ENCODE results near the gene ZNF521.
A peak's percentile ranks its signal among the peaks of the same experiment; 100 is the strongest.

ZNF521 gene

DNA sequence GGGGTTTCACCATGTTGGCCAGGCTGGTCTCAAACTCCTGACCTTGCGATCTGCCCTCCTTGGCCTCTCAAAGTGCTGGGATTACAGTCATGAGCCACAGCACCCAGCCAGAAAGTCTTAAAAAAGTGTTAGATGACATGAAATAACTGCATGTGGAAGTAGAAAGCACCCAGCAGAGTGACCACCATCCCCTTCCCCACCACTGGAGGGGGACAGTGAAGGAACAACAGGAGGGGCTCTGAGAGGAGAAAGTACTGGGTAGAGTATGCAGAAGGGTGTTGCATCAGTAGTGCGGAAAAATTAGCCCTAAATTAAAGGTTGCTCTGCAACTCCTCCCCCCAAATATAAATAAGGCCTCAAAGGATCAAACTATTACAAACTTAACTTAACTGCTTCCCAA lies 230.5 kb downstream of the ZNF521 start:
- DNase-seq (ENCODE audit: low read depth in 2 of 2), result no peak
- H3K4me3 ChIP-seq (replicated peaks in 1 of 2; ENCODE audit: low read depth in 2 of 2, low read length in 2 of 2), result no peak overlapping the region
- no peak for TF ChIP-seq CTCF (IDR thresholded peaks at IDR 0.05; ENCODE audit: low read depth, low read length)

DNA sequence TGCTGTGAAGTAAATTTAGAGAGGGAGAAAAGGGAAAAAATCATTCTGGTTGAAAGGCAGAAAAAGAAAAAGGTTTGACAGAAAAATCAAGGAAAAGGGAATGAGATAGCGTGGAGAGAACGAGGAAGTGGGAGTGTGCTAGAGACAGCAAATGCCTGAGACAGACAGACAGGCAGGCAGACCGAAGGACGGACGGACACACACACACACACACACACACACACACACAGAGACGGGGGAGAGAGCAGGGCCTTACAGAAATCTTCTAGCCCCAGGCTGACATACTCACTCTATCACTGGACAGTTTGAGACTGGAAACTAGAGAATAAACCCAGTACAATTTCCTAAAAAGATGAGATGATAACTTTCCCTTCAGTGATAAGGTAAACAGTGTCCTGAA lies 238.4 kb downstream of the ZNF521 start:
- no peak overlapping the region for H3K4me3 ChIP-seq (replicated peaks in 1 of 2; ENCODE audit: low read depth in 2 of 2, low read length in 2 of 2)
- no peak for TF ChIP-seq CTCF (IDR thresholded peaks at IDR 0.05; ENCODE audit: low read depth, low read length)
- DNase-seq (ENCODE audit: low read depth in 2 of 2), result no peak

DNA sequence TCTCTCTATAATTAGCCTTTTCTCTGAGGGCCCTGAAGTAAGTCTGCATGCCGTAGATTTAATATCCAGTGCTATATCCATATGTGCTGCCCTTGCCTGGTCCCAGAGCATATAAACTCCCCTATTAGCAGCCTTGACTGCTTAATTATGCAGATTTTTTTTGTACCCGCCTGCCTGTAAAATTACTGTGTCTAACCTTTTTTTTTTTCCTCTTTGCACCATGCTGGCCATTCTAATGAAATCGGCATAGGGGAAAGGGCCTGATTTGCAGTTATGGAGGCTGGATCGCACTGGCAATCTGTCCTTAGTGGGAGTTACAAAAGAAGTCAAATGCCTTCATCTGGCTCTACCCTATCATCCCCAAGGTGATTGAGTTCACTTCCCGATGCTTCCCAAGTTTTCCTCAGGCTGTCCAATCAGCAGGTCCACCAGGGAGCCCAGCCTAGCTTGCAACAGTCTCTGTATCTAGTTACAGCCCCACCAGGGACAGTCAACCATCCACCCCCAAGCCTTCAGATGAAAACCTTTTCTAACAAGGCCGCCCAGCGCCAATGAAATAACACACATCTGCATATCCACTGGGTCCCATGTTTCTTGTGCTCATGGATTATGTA lies 239.0 kb downstream of the ZNF521 start:
- TF ChIP-seq CTCF (IDR thresholded peaks at IDR 0.05; ENCODE audit: low read depth, low read length), result no peak
- H3K4me3 ChIP-seq (replicated peaks in 1 of 2; ENCODE audit: low read depth in 2 of 2, low read length in 2 of 2), result no peak overlapping the region
- no peak for DNase-seq (ENCODE audit: low read depth in 2 of 2)

DNA sequence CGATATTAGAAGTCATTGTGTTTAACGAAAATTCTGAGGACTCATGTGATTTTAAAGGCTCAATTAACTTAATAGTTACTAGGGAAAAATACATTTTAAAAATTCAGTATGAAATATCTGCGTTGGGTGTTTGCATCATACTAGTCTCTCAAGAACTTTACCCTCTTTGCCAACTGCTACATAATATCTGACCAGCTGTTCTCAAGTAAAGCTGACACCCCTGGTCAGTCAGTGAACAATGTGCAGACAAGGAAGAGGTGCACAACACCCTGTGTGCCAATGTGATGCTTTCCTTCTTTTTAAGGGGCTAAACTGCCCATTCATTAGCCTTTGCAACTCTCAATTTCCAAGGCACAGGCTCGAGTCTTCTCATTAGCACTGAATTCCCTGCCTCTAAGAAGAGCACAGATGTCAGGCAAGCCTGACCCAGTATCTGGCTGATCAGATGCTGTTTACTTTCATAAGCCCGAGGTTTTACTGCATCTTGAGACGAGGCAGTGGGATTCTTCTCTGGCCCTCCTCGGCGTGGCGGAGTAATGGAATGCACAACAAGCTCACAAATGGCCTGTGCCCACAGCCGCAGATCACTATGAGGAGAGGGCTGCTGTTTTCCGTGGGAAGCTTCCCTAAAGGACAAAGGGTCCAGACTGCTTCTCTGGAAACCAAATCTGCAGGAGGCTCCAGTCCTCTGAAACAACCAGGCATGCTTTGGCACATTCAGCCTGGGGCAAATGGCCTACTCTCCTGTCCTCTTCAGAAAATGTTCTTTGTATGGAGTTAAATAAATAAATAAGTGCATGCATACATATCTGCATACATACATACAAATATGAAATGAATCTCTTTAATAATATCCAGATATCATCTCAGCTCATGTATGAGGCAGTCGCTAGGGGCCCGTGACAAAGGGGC lies 240.3 kb downstream of the ZNF521 start:
- no peak for DNase-seq (ENCODE audit: low read depth in 2 of 2)

DNA sequence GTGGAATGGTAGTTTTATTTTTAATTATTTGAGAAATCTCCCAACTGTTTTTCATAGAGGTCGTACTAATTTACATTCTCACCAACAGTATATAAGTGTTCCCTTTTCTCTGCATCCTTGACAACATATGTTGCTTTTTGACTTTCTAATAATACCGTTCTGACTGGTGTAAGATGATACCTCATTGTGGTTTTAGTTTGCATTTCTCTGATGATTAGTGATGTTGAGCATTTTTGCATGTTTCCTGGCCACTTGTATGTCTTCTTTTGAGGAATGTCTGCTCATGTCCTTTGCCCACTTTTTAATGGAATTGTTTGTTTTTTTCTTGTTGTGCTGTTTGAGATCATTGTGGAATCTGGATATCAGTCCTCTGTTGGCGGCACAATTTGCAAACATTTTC lies 242.5 kb downstream of the ZNF521 start:
- H3K4me3 ChIP-seq (replicated peaks in 1 of 2; ENCODE audit: low read depth in 2 of 2, low read length in 2 of 2), result no peak overlapping the region
- DNase-seq (ENCODE audit: low read depth in 2 of 2), result peak in 1 of 2 donors; percentile 11
- no peak for TF ChIP-seq CTCF (IDR thresholded peaks at IDR 0.05; ENCODE audit: low read depth, low read length)

More for the DNA sequence above, 240.3 kb downstream of the ZNF521 start:
- no peak for TF ChIP-seq CTCF (IDR thresholded peaks at IDR 0.05; ENCODE audit: low read depth, low read length)
- no peak overlapping the region for H3K4me3 ChIP-seq (replicated peaks in 1 of 2; ENCODE audit: low read depth in 2 of 2, low read length in 2 of 2)

DNA sequence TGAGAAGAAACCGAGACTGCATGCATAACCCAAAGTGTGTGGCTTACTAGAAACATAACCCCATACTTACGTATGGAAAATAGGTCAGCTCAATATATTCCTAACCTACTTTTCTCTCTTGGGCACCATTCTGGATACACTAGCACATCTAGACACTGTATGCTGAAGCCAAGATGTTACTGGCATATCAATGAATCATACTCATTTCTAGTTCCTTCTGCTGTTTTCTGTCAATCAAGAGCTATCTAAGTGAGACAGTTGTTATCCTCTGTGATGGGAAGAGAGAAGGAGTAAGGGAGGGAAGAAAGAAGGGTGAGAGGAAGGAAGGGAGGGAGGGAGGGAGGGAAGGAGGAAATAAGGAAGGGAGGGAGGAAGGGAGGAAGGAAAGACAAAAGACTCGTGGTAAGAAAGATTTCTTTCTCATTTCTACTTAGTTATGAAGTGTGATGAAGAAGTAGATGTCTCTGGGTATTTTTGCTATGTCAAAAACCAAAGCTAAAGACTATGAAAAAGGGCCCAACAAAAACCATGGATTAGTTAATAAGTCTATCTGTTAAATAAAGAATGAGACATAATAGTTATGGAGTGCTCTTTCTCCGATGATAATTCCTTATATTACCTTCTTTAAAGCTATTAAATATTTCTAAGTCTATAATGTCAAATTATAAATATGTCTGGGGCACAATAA lies 248.4 kb downstream of the ZNF521 start:
- no peak overlapping the region for H3K4me3 ChIP-seq (replicated peaks in 1 of 2; ENCODE audit: low read depth in 2 of 2, low read length in 2 of 2)
- DNase-seq (ENCODE audit: low read depth in 2 of 2), result no peak
- TF ChIP-seq CTCF (IDR thresholded peaks at IDR 0.05; ENCODE audit: low read depth, low read length), result no peak
